WTC11 (cell line): ENCODE results near the gene DCAF10.

ENCODE experiments used
- AFF4 ChIP-seq: sonication (generic); formaldehyde crosslinking; IDR thresholded peaks from 2 replicates; pipeline ENCODE4 v1.8.1; 2023; ENCODE audit warnings: mild to moderate bottlenecking, missing genetic modification reagents, borderline replicate concordance
- ATF1 ChIP-seq: sonication (generic); formaldehyde crosslinking; IDR thresholded peaks from 2 replicates; pipeline ENCODE4 v1.8.1; 2023; ENCODE audit warnings: mild to moderate bottlenecking, moderate library complexity, missing genetic modification reagents
- ATF6 ChIP-seq: sonication (generic); formaldehyde crosslinking; IDR thresholded peaks from 2 replicates; pipeline ENCODE4 v1.8.1; 2023; ENCODE audit warnings: mild to moderate bottlenecking, missing genetic modification reagents
- CREM ChIP-seq: sonication (generic); formaldehyde crosslinking; IDR thresholded peaks from 2 replicates; pipeline ENCODE4 v1.8.1; 2022; ENCODE audit warnings: mild to moderate bottlenecking, missing genetic modification reagents, moderate library complexity
- FOXJ3 ChIP-seq: sonication (generic); formaldehyde crosslinking; IDR thresholded peaks from 2 replicates; pipeline ENCODE4 v1.9.0; 2021; ENCODE audit warnings: missing genetic modification reagents, mild to moderate bottlenecking, borderline replicate concordance
- JUN ChIP-seq: sonication (generic); formaldehyde crosslinking; IDR thresholded peaks from 2 replicates; pipeline ENCODE4 v1.8.0; 2023; ENCODE audit warnings: mild to moderate bottlenecking, missing genetic modification reagents
- NFE2L1 ChIP-seq: sonication (generic); formaldehyde crosslinking; IDR thresholded peaks from 2 replicates; pipeline ENCODE4 v1.8.1; 2023; ENCODE audit warnings: missing genetic modification reagents
- NR3C1 ChIP-seq: sonication (generic); formaldehyde crosslinking; conservative IDR thresholded peaks from 2 replicates; pipeline ENCODE4 v1.8.1; 2023; ENCODE audit warnings: low read depth, mild to moderate bottlenecking, missing genetic modification reagents
- SP1 ChIP-seq: sonication (generic); formaldehyde crosslinking; conservative IDR thresholded peaks from 2 replicates; pipeline ENCODE4 v1.8.1; 2022; ENCODE audit warnings: missing genetic modification reagents
- TEAD4 ChIP-seq: sonication (generic); formaldehyde crosslinking; IDR thresholded peaks from 2 replicates; pipeline ENCODE4 v1.8.0; 2022; ENCODE audit warnings: mild to moderate bottlenecking, missing genetic modification reagents
- ZMAT4 ChIP-seq: fragments of 250-450 bp; sonication (Bioruptor Pico); IDR thresholded peaks from 2 replicates; pipeline ENCODE4 v1.9.0; 2021; ENCODE audit warnings: mild to moderate bottlenecking
- TF ChIP-seq, protein P1 (sequence below): fragments of 200-600 bp; IDR thresholded peaks from 2 replicates; pipeline ENCODE4 v1.8.0; 2022; ENCODE audit warnings: antibody characterized with exemption

GRCh38 chr9:37859043-37859442 lies 58.4 kb downstream of the DCAF10 start:
- TF ChIP-seq, protein P1, sequence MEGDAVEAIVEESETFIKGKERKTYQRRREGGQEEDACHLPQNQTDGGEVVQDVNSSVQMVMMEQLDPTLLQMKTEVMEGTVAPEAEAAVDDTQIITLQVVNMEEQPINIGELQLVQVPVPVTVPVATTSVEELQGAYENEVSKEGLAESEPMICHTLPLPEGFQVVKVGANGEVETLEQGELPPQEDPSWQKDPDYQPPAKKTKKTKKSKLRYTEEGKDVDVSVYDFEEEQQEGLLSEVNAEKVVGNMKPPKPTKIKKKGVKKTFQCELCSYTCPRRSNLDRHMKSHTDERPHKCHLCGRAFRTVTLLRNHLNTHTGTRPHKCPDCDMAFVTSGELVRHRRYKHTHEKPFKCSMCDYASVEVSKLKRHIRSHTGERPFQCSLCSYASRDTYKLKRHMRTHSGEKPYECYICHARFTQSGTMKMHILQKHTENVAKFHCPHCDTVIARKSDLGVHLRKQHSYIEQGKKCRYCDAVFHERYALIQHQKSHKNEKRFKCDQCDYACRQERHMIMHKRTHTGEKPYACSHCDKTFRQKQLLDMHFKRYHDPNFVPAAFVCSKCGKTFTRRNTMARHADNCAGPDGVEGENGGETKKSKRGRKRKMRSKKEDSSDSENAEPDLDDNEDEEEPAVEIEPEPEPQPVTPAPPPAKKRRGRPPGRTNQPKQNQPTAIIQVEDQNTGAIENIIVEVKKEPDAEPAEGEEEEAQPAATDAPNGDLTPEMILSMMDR = no peak
- no peak for TF ChIP-seq JUN (CRISPR knock-in tag)
- TF ChIP-seq NR3C1 (CRISPR knock-in tag) = no peak
- no peak for TF ChIP-seq NFE2L1
- no peak for TF ChIP-seq SP1 (CRISPR knock-in tag)
- no peak for TF ChIP-seq ATF1
- no peak for TF ChIP-seq ATF6 (CRISPR knock-in tag)
- TF ChIP-seq FOXJ3 (CRISPR knock-in tag) = no peak
- TF ChIP-seq ZMAT4 (CRISPR knock-in tag) = no peak
- no peak for TF ChIP-seq CREM (CRISPR knock-in tag)
- no peak for TF ChIP-seq TEAD4 (CRISPR knock-in tag)
- TF ChIP-seq AFF4 (CRISPR knock-in tag) = no peak
